ENCODE data around the gene ACBD4.

ACBD4 gene

DNA sequence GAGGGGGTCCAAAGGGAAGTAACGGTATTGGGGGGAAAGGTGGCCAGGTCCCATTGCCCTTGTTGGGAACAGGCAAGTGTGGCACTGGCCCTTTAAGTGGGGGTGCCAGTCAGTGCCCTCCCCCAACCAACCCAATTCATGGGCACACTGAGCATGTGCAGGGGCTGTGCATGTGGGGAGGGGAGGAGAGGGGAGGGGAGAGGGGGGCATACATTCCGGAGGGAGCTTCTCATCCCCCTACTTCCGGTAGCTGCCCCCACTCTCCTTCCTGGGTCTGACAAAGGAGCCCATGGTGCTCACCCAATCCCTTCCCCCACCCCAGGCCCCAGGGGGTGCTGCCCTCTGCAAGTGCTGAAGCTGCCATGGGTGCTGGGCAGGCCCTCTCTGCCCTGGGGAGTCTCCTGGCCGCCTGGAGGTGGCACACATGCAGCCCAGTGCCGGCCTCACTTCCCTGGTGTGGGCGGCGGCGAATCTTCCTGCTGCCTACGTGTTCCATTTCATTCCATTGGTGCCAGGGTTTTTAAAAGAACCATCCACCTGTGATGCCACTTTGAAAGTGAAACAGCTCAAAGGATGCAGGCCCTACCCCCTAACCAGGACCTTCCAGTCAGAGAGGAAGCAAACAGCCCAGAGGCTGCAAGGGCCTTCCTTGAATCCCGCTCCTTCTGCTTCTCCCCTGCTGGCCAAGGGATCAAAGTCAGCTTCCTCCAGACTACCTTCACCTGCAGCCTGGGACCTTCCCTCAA lies 37.2 kb downstream of the ACBD4 start:
- H3K4me3 ChIP-seq (ENCODE audit: low read depth, low read length): no peak overlapping the region
- DNase-seq (ENCODE audit: low read depth): no peak
- in situ Hi-C loops (cut with HindIII; ENCODE audit: low sequenced_read_pairs): no loop called here
- TF ChIP-seq, protein P1, sequence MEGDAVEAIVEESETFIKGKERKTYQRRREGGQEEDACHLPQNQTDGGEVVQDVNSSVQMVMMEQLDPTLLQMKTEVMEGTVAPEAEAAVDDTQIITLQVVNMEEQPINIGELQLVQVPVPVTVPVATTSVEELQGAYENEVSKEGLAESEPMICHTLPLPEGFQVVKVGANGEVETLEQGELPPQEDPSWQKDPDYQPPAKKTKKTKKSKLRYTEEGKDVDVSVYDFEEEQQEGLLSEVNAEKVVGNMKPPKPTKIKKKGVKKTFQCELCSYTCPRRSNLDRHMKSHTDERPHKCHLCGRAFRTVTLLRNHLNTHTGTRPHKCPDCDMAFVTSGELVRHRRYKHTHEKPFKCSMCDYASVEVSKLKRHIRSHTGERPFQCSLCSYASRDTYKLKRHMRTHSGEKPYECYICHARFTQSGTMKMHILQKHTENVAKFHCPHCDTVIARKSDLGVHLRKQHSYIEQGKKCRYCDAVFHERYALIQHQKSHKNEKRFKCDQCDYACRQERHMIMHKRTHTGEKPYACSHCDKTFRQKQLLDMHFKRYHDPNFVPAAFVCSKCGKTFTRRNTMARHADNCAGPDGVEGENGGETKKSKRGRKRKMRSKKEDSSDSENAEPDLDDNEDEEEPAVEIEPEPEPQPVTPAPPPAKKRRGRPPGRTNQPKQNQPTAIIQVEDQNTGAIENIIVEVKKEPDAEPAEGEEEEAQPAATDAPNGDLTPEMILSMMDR (IDR thresholded peaks at IDR 0.05; ENCODE audit: low read depth, low read length, missing control alignments): no peak

DNA sequence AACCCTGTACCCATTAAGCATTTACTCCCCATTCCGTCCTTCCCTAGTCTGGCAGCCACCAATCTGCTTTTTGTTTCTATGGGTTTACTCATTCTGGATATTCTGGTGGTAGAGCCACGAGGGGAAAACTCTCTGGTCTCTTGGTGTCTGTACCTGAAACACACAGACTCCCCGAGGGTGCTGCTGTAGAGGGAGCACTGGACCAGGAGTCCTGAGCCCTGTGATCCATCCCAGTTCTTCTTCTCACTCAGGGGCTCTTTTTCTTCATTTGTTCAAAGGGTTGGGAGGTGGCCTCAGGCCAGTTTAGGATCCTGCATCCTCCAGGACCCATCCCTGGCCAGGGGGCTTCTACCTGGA lies 40.2 kb downstream of the ACBD4 start:
- in situ Hi-C loops (cut with HindIII; ENCODE audit: low sequenced_read_pairs): no loop called here
- TF ChIP-seq, protein P1 (IDR thresholded peaks at IDR 0.05; ENCODE audit: low read depth, low read length, missing control alignments): no peak
- no peak for DNase-seq (ENCODE audit: low read depth)
- H3K4me3 ChIP-seq (ENCODE audit: low read depth, low read length): no peak overlapping the region

DNA sequence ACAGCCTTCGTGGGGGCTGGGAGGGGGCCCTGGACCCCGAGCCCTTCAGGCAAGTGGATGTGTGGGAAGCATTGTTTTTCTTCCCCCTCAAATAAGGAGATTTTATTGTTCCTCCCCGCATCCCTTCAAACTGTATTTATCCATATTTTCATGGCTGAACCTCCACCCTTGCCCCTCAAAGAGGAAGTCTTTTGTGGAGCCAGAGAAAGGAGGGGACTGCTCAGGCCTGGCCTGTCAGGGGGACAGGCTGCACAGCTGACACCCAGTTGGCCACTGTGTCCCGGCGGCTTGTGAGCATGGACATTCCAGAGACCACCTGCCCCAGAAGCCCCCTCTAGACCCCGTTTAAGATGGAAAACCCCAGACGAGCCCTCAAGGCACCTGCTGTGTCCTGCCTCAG lies 42.1 kb downstream of the ACBD4 start:
- TF ChIP-seq, protein P1 (IDR thresholded peaks at IDR 0.05; ENCODE audit: low read depth, low read length, missing control alignments): no peak
- H3K4me3 ChIP-seq (ENCODE audit: low read depth, low read length): no peak overlapping the region
- in situ Hi-C loops (cut with HindIII; ENCODE audit: low sequenced_read_pairs): no loop called here
- DNase-seq (ENCODE audit: low read depth): no peak

DNA sequence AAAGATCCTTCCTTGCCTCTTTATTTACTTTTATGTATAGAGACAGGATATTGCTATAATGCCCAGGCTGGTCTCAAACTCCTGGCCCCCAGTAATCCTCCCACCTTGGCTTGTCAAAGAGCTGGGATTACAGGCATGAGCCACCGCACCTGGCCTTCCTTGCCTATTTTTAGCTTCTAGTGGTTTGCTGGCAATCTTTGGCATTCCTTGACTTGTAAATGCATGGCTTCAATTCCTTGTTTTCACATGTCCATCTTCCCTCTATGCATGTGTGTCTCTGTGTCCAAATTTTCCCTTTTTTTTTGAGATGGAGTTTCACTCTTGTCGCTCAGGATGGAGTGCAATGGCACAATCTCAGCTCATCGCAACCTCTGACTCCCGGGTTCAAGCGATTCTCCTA lies 48.7 kb downstream of the ACBD4 start:
- H3K4me3 ChIP-seq (ENCODE audit: low read depth, low read length): no peak overlapping the region
- TF ChIP-seq, protein P1 (IDR thresholded peaks at IDR 0.05; ENCODE audit: low read depth, low read length, missing control alignments): no peak
- no peak for DNase-seq (ENCODE audit: low read depth)
- in situ Hi-C loops (cut with HindIII; ENCODE audit: low sequenced_read_pairs): no loop called here

DNA sequence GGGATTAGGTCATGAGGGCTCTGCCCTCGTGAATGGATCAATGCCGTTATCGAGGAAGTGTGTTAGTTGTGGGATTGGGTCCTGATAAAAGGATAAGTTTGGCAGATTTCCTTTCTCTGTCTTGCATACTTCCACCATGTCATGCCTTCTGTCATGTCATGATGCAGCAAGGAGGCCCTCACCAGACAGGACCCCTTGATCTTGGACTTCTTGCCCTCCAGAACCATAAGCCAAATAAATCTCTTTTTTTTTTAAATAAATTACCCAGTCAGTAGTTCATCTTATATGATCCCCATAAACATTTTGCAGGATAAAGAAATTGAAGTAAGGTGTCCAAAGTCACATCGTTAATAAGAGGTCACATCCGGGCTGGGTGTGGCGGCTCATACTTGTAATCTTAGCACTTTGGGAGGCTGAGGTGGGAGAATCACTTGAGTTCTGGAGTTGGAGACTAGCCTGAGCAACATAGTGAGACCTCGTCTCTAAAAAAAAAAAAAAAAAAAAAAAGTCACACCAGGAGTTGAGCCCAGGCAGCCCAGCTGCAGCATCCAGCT lies 51.4 kb downstream of the ACBD4 start:
- TF ChIP-seq, protein P1 (IDR thresholded peaks at IDR 0.05; ENCODE audit: low read depth, low read length, missing control alignments): no peak
- H3K4me3 ChIP-seq (ENCODE audit: low read depth, low read length): no peak overlapping the region
- DNase-seq (ENCODE audit: low read depth): no peak
- in situ Hi-C loops (cut with HindIII; ENCODE audit: low sequenced_read_pairs): no loop called here

DNA sequence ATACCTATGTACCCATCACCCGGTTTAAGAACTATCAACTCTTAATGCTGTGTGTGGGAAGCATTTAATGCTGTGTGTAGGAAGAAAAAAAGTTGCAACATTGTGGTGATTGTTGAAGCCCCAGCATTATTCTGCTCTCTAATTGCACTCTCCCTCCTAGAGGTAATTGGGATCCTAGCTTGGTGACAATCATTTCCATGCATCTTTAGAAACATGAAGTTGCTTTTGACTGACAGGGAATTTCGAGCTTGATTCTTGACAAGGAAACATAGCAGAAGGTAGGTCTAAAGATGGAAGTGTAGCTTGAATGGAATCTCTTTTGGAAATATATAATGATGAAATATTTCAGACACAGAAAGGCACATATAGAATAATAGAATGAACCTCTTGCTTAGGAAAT lies 53.5 kb downstream of the ACBD4 start:
- DNase-seq (ENCODE audit: low read depth): no peak
- in situ Hi-C loops (cut with HindIII; ENCODE audit: low sequenced_read_pairs): no loop called here
- H3K4me3 ChIP-seq (ENCODE audit: low read depth, low read length): no peak overlapping the region
- TF ChIP-seq, protein P1 (IDR thresholded peaks at IDR 0.05; ENCODE audit: low read depth, low read length, missing control alignments): no peak
